H1 (cell line): ENCODE results near the gene GRB7.

Source experiments
- BRCA1 ChIP-seq: IDR thresholded peaks from 2 replicates; pipeline ENCODE4 v1.6.1; 2012; ENCODE audit warnings: low read depth, low read length, improper control_type of control experiment
- CEBPB ChIP-seq: IDR thresholded peaks from 2 replicates; pipeline ENCODE4 v1.6.1; 2012; ENCODE audit warnings: low read depth, low read length
- EGR1 ChIP-seq: IDR thresholded peaks from 2 replicates; pipeline ENCODE4 v1.6.1; 2011; ENCODE audit warnings: low read depth, low read length, borderline replicate concordance
- GABPA ChIP-seq: IDR thresholded peaks from 2 replicates; pipeline ENCODE4 v1.6.1; 2011; ENCODE audit warnings: mild to moderate bottlenecking, low read length, moderate library complexity, borderline replicate concordance; ENCODE audit not compliant: insufficient read depth
- MAFK ChIP-seq: IDR thresholded peaks from 2 replicates; pipeline ENCODE4 v1.6.1; 2012; ENCODE audit warnings: low read depth, mild to moderate bottlenecking, improper control_type of control experiment, low read length
- POLR2AphosphoS5 ChIP-seq: IDR thresholded peaks from 2 replicates; pipeline ENCODE4 v1.6.1; 2011; ENCODE audit warnings: low read depth, low read length
- RAD21 ChIP-seq, 2 experiments: IDR thresholded peaks in 1 of 2; conservative IDR thresholded peaks in 1 of 2; 2 replicates each; pipeline ENCODE4 v1.6.1; 2011; ENCODE audit warnings: low read depth in 2 of 2, low read length in 2 of 2, improper control_type of control experiment in 1 of 2, inconsistent platforms in 1 of 2, mild to moderate bottlenecking in 1 of 2, moderate library complexity in 1 of 2
- SP1 ChIP-seq: IDR thresholded peaks from 2 replicates; pipeline ENCODE4 v1.6.1; 2011; ENCODE audit warnings: low read depth, low read length
- TAF7 ChIP-seq: optimal IDR thresholded peaks from 2 replicates; pipeline ENCODE3; 2011; ENCODE audit warnings: low read depth, mild to moderate bottlenecking, inconsistent platforms, low read length, moderate library complexity, borderline replicate concordance
- TF ChIP-seq, protein P1 (sequence below), 3 experiments: IDR thresholded peaks; 1 replicate in 2 of 3; 2 replicates in 1 of 3; pipeline versions ENCODE4 v1.5.1 to v1.6.1; 2011; ENCODE audit warnings: low read length in 3 of 3, mild to moderate bottlenecking in 3 of 3, inconsistent platforms in 2 of 3, low read depth in 1 of 3, moderate library complexity in 1 of 3; ENCODE audit not compliant: insufficient read depth in 1 of 3; ENCODE audit errors: control extremely low read depth in 1 of 3
- TF ChIP-seq, protein P2 (sequence below): IDR thresholded peaks from 2 replicates; pipeline ENCODE4 v1.6.1; 2012; ENCODE audit warnings: low read length, inconsistent platforms

DNA sequence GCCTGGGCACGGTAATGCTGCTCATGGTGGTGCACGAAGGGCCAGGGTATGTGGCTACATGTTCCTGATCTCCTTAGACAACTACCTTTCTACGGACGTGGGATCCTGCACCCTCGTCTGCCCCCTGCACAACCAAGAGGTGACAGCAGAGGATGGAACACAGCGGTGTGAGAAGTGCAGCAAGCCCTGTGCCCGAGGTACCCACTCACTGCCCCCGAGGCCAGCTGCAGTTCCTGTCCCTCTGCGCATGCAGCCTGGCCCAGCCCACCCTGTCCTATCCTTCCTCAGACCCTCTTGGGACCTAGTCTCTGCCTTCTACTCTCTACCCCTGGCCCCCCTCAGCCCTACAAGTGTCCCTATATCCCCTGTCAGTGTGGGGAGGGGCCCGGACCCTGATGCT, 25.9 kb upstream of the GRB7 start:
- TF ChIP-seq CEBPB (no peak), MAFK (no peak), RAD21 (IDR thresholded peaks at IDR 0.05 in 1 of 2, conservative IDR thresholded peaks at IDR 0.05 in 1 of 2; ENCODE audit: low read depth in 2 of 2, low read length in 2 of 2) (no peak), POLR2AphosphoS5 (no peak), SP1 (no peak), GABPA (no peak), TAF7 (no peak), BRCA1 (no peak), EGR1 (no peak)
- TF ChIP-seq, protein P1, sequence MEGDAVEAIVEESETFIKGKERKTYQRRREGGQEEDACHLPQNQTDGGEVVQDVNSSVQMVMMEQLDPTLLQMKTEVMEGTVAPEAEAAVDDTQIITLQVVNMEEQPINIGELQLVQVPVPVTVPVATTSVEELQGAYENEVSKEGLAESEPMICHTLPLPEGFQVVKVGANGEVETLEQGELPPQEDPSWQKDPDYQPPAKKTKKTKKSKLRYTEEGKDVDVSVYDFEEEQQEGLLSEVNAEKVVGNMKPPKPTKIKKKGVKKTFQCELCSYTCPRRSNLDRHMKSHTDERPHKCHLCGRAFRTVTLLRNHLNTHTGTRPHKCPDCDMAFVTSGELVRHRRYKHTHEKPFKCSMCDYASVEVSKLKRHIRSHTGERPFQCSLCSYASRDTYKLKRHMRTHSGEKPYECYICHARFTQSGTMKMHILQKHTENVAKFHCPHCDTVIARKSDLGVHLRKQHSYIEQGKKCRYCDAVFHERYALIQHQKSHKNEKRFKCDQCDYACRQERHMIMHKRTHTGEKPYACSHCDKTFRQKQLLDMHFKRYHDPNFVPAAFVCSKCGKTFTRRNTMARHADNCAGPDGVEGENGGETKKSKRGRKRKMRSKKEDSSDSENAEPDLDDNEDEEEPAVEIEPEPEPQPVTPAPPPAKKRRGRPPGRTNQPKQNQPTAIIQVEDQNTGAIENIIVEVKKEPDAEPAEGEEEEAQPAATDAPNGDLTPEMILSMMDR (IDR thresholded peaks at IDR 0.05; ENCODE audit: control extremely low read depth in 1 of 3, insufficient read depth in 1 of 3, low read depth in 1 of 3, low read length in 3 of 3), result no peak
- TF ChIP-seq, protein P2, sequence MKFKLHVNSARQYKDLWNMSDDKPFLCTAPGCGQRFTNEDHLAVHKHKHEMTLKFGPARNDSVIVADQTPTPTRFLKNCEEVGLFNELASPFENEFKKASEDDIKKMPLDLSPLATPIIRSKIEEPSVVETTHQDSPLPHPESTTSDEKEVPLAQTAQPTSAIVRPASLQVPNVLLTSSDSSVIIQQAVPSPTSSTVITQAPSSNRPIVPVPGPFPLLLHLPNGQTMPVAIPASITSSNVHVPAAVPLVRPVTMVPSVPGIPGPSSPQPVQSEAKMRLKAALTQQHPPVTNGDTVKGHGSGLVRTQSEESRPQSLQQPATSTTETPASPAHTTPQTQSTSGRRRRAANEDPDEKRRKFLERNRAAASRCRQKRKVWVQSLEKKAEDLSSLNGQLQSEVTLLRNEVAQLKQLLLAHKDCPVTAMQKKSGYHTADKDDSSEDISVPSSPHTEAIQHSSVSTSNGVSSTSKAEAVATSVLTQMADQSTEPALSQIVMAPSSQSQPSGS, result no peak
